Neural cell (in vitro differentiated cells): ENCODE measurements around the gene POLN.

Experiments used
- EP300 ChIP-seq: fragments of 450-650 bp; conservative IDR thresholded peaks from 2 replicates; pipeline ENCODE4 v1.6.1; 2014; ENCODE audit warnings: antibody characterized with exemption, mild to moderate bottlenecking, moderate library complexity; ENCODE audit not compliant: poor library complexity, severe bottlenecking
- EZH2 ChIP-seq: fragments of 200-600, 300-800 bp; shearing (Covaris generic), sonication (generic); IDR thresholded peaks from 2 replicates; pipeline ENCODE4 v1.6.1; 2014; ENCODE audit warnings: antibody characterized with exemption, low read length, borderline replicate concordance, mild to moderate bottlenecking; ENCODE audit not compliant: insufficient read depth, poor library complexity, severe bottlenecking
- MXI1 ChIP-seq: fragments of 450-650 bp; conservative IDR thresholded peaks from 2 replicates; pipeline ENCODE4 v1.6.1; 2014; ENCODE audit warnings: antibody characterized with exemption, mild to moderate bottlenecking; ENCODE audit not compliant: poor library complexity, severe bottlenecking
- POLR2AphosphoS5 ChIP-seq: IDR thresholded peaks from 2 replicates; pipeline ENCODE4 v1.6.1; 2012
- RAD21 ChIP-seq: fragments of 450-650 bp; conservative IDR thresholded peaks from 2 replicates; pipeline ENCODE4 v1.6.1; 2014; ENCODE audit warnings: antibody characterized with exemption, mild to moderate bottlenecking, moderate library complexity
- TAF1 ChIP-seq: IDR thresholded peaks from 2 replicates; pipeline ENCODE4 v1.6.1; 2012; ENCODE audit warnings: low read depth
- TF ChIP-seq, protein P1 (sequence below): fragments of 450-650 bp; IDR thresholded peaks from 2 replicates; pipeline ENCODE4 v1.5.1; 2014; ENCODE audit warnings: antibody characterized with exemption, mild to moderate bottlenecking, moderate library complexity; ENCODE audit not compliant: poor library complexity, severe bottlenecking
- TF ChIP-seq, protein P2 (sequence below): IDR thresholded peaks from 2 replicates; pipeline ENCODE4 v1.6.1; 2012; ENCODE audit warnings: borderline replicate concordance

DNA sequence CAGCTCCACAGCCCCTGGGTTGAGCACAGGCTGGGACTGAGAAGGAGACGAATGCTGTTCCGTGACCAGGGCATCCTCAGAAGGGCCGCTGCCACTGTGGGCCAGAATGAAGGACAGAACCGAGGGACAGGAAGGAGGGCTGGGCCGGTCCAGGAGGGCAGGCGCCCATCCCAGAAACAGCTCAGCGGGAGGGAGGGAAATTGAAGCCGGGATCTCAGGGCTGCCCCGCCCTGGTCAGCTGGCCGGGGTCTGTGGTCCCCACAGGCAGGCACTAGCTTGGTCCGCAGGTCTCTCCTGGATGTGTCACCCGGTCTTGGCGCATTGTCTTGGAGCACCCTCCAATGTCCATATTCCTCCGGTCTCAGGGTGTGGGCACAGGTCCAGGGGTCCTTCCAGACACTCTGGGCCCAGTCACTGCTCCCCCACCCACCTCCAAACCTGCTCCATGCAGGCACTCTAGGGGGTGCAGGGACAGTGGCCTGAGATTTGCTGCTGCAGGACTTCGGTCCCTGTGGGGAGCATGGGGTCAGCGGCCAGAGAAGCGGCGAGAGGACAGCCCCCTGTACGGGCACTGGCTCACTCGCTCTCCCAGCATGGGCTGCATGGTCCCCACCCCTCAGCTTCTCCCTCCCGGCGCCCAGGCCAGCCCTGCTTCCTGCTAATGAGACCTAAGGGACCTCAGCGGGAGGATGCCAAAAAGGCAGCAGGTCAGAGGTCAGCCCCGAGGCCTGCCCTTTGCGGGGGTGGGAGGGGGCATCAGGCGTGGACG is 43.9 kb upstream of the POLN start:
- TF ChIP-seq TAF1 (no peak), EP300 (no peak), POLR2AphosphoS5 (no peak), EZH2 (no peak), RAD21 (no peak), MXI1 (no peak)
- TF ChIP-seq, protein P1, sequence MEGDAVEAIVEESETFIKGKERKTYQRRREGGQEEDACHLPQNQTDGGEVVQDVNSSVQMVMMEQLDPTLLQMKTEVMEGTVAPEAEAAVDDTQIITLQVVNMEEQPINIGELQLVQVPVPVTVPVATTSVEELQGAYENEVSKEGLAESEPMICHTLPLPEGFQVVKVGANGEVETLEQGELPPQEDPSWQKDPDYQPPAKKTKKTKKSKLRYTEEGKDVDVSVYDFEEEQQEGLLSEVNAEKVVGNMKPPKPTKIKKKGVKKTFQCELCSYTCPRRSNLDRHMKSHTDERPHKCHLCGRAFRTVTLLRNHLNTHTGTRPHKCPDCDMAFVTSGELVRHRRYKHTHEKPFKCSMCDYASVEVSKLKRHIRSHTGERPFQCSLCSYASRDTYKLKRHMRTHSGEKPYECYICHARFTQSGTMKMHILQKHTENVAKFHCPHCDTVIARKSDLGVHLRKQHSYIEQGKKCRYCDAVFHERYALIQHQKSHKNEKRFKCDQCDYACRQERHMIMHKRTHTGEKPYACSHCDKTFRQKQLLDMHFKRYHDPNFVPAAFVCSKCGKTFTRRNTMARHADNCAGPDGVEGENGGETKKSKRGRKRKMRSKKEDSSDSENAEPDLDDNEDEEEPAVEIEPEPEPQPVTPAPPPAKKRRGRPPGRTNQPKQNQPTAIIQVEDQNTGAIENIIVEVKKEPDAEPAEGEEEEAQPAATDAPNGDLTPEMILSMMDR = no peak
- TF ChIP-seq, protein P2, sequence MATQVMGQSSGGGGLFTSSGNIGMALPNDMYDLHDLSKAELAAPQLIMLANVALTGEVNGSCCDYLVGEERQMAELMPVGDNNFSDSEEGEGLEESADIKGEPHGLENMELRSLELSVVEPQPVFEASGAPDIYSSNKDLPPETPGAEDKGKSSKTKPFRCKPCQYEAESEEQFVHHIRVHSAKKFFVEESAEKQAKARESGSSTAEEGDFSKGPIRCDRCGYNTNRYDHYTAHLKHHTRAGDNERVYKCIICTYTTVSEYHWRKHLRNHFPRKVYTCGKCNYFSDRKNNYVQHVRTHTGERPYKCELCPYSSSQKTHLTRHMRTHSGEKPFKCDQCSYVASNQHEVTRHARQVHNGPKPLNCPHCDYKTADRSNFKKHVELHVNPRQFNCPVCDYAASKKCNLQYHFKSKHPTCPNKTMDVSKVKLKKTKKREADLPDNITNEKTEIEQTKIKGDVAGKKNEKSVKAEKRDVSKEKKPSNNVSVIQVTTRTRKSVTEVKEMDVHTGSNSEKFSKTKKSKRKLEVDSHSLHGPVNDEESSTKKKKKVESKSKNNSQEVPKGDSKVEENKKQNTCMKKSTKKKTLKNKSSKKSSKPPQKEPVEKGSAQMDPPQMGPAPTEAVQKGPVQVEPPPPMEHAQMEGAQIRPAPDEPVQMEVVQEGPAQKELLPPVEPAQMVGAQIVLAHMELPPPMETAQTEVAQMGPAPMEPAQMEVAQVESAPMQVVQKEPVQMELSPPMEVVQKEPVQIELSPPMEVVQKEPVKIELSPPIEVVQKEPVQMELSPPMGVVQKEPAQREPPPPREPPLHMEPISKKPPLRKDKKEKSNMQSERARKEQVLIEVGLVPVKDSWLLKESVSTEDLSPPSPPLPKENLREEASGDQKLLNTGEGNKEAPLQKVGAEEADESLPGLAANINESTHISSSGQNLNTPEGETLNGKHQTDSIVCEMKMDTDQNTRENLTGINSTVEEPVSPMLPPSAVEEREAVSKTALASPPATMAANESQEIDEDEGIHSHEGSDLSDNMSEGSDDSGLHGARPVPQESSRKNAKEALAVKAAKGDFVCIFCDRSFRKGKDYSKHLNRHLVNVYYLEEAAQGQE = no peak
